Measurements from ENCODE around the gene YLPM1.

The YLPM1 gene

GRCh38 chr14:74762917-74763802, at the start of gene YLPM1:
Gene YLPM1 (plus strand): TSS chr14:74763316. CDS start chr14:74763490, 174 bp downstream.
- H3K27ac ChIP-seq (ENCODE audit: low read length), result peak within 1 kb of the TSS; percentile 82
- H3K9ac ChIP-seq (ENCODE audit: low read depth, low read length), result peak within 1 kb of the TSS; percentile 82
- peak within 1 kb of the TSS; percentile 94 for H3K4me3 ChIP-seq (ENCODE audit: low read length)
- peaks cover 13% of the 10 kb centered on the region for H3K36me3 ChIP-seq (ENCODE audit: insufficient read depth, low read depth, low read length)
- H3K27me3 ChIP-seq (ENCODE audit: insufficient read depth, low read length), result peaks cover 7% of the 10 kb centered on the region
- no peaks in the 10 kb centered on the region for H3K9me3 ChIP-seq (ENCODE audit: insufficient read depth, low read depth, low read length)
- H3K4me1 ChIP-seq (ENCODE audit: insufficient read depth, low read length), result peaks cover 19% of the 10 kb centered on the region; the same call in 1 of the 2 replicates

GRCh38 chr14:74713395-74713735, 49.8 kb upstream of the YLPM1 start:
- Histone ChIP-seq H3K36me3 (ENCODE audit: insufficient read depth, low read depth, low read length) (peaks cover 29% of the 10 kb centered on the region), H3K9ac (ENCODE audit: low read depth, low read length) (peak overlapping the region; percentile 89; the same call in 1 of the 2 replicates), H3K4me1 (ENCODE audit: insufficient read depth, low read length) (no peaks in the 10 kb centered on the region; the same call in 1 of the 2 replicates), H3K27me3 (ENCODE audit: insufficient read depth, low read length) (no peaks in the 10 kb centered on the region), H3K4me3 (ENCODE audit: low read length) (peak overlapping the region; percentile 100), H3K27ac (ENCODE audit: low read length) (peak overlapping the region; percentile 42), H3K9me3 (ENCODE audit: insufficient read depth, low read depth, low read length) (no peaks in the 10 kb centered on the region)

GRCh38 chr14:74720526-74720925, 42.6 kb upstream of the YLPM1 start:
- Histone ChIP-seq H3K27ac (ENCODE audit: low read length) (no peak overlapping the region), H3K36me3 (ENCODE audit: insufficient read depth, low read depth, low read length) (peaks cover 58% of the 10 kb centered on the region), H3K27me3 (ENCODE audit: insufficient read depth, low read length) (no peaks in the 10 kb centered on the region), H3K9ac (ENCODE audit: low read depth, low read length) (no peak overlapping the region), H3K4me1 (ENCODE audit: insufficient read depth, low read length) (no peaks in the 10 kb centered on the region), H3K9me3 (ENCODE audit: insufficient read depth, low read depth, low read length) (no peaks in the 10 kb centered on the region), H3K4me3 (ENCODE audit: low read length) (no peak overlapping the region)

GRCh38 chr14:74723134-74723533, 40.0 kb upstream of the YLPM1 start:
- no peaks in the 10 kb centered on the region for H3K9me3 ChIP-seq (ENCODE audit: insufficient read depth, low read depth, low read length)
- H3K27me3 ChIP-seq (ENCODE audit: insufficient read depth, low read length), result no peaks in the 10 kb centered on the region
- no peak overlapping the region for H3K9ac ChIP-seq (ENCODE audit: low read depth, low read length)
- H3K4me1 ChIP-seq (ENCODE audit: insufficient read depth, low read length), result no peaks in the 10 kb centered on the region
- H3K4me3 ChIP-seq (ENCODE audit: low read length), result no peak overlapping the region
- H3K36me3 ChIP-seq (ENCODE audit: insufficient read depth, low read depth, low read length), result peaks cover 38% of the 10 kb centered on the region
- no peak overlapping the region for H3K27ac ChIP-seq (ENCODE audit: low read length)

- Histone ChIP-seq H3K4me1 (ENCODE audit: insufficient read depth, low read length) (no peaks in the 10 kb centered on the region), H3K9me3 (ENCODE audit: insufficient read depth, low read depth, low read length) (no peaks in the 10 kb centered on the region), H3K27ac (ENCODE audit: low read length) (no peak overlapping the region), H3K36me3 (ENCODE audit: insufficient read depth, low read depth, low read length) (peaks cover 60% of the 10 kb centered on the region), H3K9ac (ENCODE audit: low read depth, low read length) (no peak overlapping the region), H3K4me3 (ENCODE audit: low read length) (no peak overlapping the region), H3K27me3 (ENCODE audit: insufficient read depth, low read length) (no peaks in the 10 kb centered on the region)
Observed at GRCh38 chr14:74732387-74732786, 30.7 kb upstream of the YLPM1 start.

GRCh38 chr14:74733221-74733620, 29.9 kb upstream of the YLPM1 start:
- Histone ChIP-seq H3K9me3 (ENCODE audit: insufficient read depth, low read depth, low read length) (no peaks in the 10 kb centered on the region), H3K4me3 (ENCODE audit: low read length) (no peak overlapping the region), H3K27me3 (ENCODE audit: insufficient read depth, low read length) (no peaks in the 10 kb centered on the region), H3K9ac (ENCODE audit: low read depth, low read length) (no peak overlapping the region), H3K4me1 (ENCODE audit: insufficient read depth, low read length) (no peaks in the 10 kb centered on the region), H3K36me3 (ENCODE audit: insufficient read depth, low read depth, low read length) (peaks cover 61% of the 10 kb centered on the region), H3K27ac (ENCODE audit: low read length) (no peak overlapping the region)

- H3K9me3 ChIP-seq (ENCODE audit: insufficient read depth, low read depth, low read length), result no peaks in the 10 kb centered on the region
- no peak overlapping the region for H3K27ac ChIP-seq (ENCODE audit: low read length)
- H3K4me3 ChIP-seq (ENCODE audit: low read length), result no peak overlapping the region
- no peak overlapping the region for H3K9ac ChIP-seq (ENCODE audit: low read depth, low read length)
- no peaks in the 10 kb centered on the region for H3K4me1 ChIP-seq (ENCODE audit: insufficient read depth, low read length)
- H3K27me3 ChIP-seq (ENCODE audit: insufficient read depth, low read length), result no peaks in the 10 kb centered on the region
- H3K36me3 ChIP-seq (ENCODE audit: insufficient read depth, low read depth, low read length), result peaks cover 66% of the 10 kb centered on the region
Observed at GRCh38 chr14:74735125-74735524, 28.0 kb upstream of the YLPM1 start.

GRCh38 chr14:74737753-74738325, 25.3 kb upstream of the YLPM1 start:
- Histone ChIP-seq H3K4me3 (ENCODE audit: low read length) (no peak overlapping the region), H3K27ac (ENCODE audit: low read length) (no peak overlapping the region), H3K36me3 (ENCODE audit: insufficient read depth, low read depth, low read length) (peaks cover 50% of the 10 kb centered on the region), H3K27me3 (ENCODE audit: insufficient read depth, low read length) (no peaks in the 10 kb centered on the region), H3K4me1 (ENCODE audit: insufficient read depth, low read length) (no peaks in the 10 kb centered on the region), H3K9ac (ENCODE audit: low read depth, low read length) (no peak overlapping the region), H3K9me3 (ENCODE audit: insufficient read depth, low read depth, low read length) (no peaks in the 10 kb centered on the region)

- no peaks in the 10 kb centered on the region for H3K4me1 ChIP-seq (ENCODE audit: insufficient read depth, low read length)
- H3K36me3 ChIP-seq (ENCODE audit: insufficient read depth, low read depth, low read length), result peaks cover 34% of the 10 kb centered on the region
- H3K27ac ChIP-seq (ENCODE audit: low read length), result no peak overlapping the region
Observed at GRCh38 chr14:74739293-74740030, 23.7 kb upstream of the YLPM1 start.

GRCh38 chr14:74747237-74747636, 15.9 kb upstream of the YLPM1 start:
- H3K9ac ChIP-seq (ENCODE audit: low read depth, low read length), result no peak overlapping the region
- H3K4me1 ChIP-seq (ENCODE audit: insufficient read depth, low read length), result no peaks in the 10 kb centered on the region
- H3K9me3 ChIP-seq (ENCODE audit: insufficient read depth, low read depth, low read length), result no peaks in the 10 kb centered on the region
- H3K4me3 ChIP-seq (ENCODE audit: low read length), result no peak overlapping the region
- no peak overlapping the region for H3K27ac ChIP-seq (ENCODE audit: low read length)
- no peaks in the 10 kb centered on the region for H3K27me3 ChIP-seq (ENCODE audit: insufficient read depth, low read length)
- no peaks in the 10 kb centered on the region for H3K36me3 ChIP-seq (ENCODE audit: insufficient read depth, low read depth, low read length)

More at GRCh38 chr14:74739293-74740030, 23.7 kb upstream of the YLPM1 start:
- Histone ChIP-seq H3K9ac (ENCODE audit: low read depth, low read length) (no peak overlapping the region), H3K4me3 (ENCODE audit: low read length) (no peak overlapping the region), H3K27me3 (ENCODE audit: insufficient read depth, low read length) (no peaks in the 10 kb centered on the region), H3K9me3 (ENCODE audit: insufficient read depth, low read depth, low read length) (no peaks in the 10 kb centered on the region)

- Histone ChIP-seq H3K4me3 (ENCODE audit: low read length) (no peak overlapping the region), H3K36me3 (ENCODE audit: insufficient read depth, low read depth, low read length) (no peaks in the 10 kb centered on the region), H3K4me1 (ENCODE audit: insufficient read depth, low read length) (no peaks in the 10 kb centered on the region), H3K27ac (ENCODE audit: low read length) (no peak overlapping the region), H3K27me3 (ENCODE audit: insufficient read depth, low read length) (no peaks in the 10 kb centered on the region), H3K9ac (ENCODE audit: low read depth, low read length) (no peak overlapping the region), H3K9me3 (ENCODE audit: insufficient read depth, low read depth, low read length) (peaks cover 11% of the 10 kb centered on the region)
Observed at GRCh38 chr14:74754157-74754556, 9.0 kb upstream of the YLPM1 start.
